ENCODE data around the gene KRT6A. TPM values are rescaled to one million over a fixed set of nuclear protein-coding genes. Genes with fewer than 3 reads are reported as not detected.
"Not testable (repeated sequence)": the region's sequence is repeated elsewhere in the genome, so short reads cannot be mapped to it uniquely, and the experiment has no call there.

KRT6A gene
- polyA plus RNA-seq, 3 donors, result not detected

- H3K27me3 ChIP-seq (ENCODE audit: control insufficient read depth in 2 of 2, insufficient read depth in 2 of 2, low read length in 2 of 2), result no peaks in the 10 kb centered on the region
- no peak overlapping the region for H3K4me3 ChIP-seq (replicated peaks in 1 of 3; ENCODE audit: low read depth in 2 of 3, low read length in 3 of 3)
- no peak for TF ChIP-seq CTCF (IDR thresholded peaks at IDR 0.05)
- Mint-ChIP-seq H3K9me3 (no peaks in the 10 kb centered on the region), H3K27me3 (ENCODE audit: low read depth in 3 of 3) (peaks cover 10 to 18% (median 16%) of the 10 kb centered on the region in 3 donors), H3K4me1 (peaks cover 20% of the 10 kb centered on the region), H3K27ac (no peak overlapping the region), H3K4me3 (peak overlapping the region in 1 of 2 donors; percentile 23), H3K36me3 (no peaks in the 10 kb centered on the region)
- no peaks in the 10 kb centered on the region for H3K79me2 ChIP-seq (ENCODE audit: insufficient read depth, low read length)
- H3K9me3 ChIP-seq (replicated peaks in 1 of 2; ENCODE audit: control insufficient read depth in 1 of 2, insufficient read depth in 1 of 2, low read length in 2 of 2), result no peaks in the 10 kb centered on the region
- intact Hi-C loops (cut with micrococcal nuclease), result no loop called here
- peaks cover 9 to 18% of the 10 kb centered on the region in 2 donors for H3K4me1 ChIP-seq (ENCODE audit: control insufficient read depth in 1 of 2, insufficient read depth in 2 of 2, low read length in 2 of 2)
- H4K20me1 ChIP-seq (ENCODE audit: insufficient read depth, low read length), result no peaks in the 10 kb centered on the region
- H3K27ac ChIP-seq (ENCODE audit: low read depth in 1 of 2, low read length in 2 of 2), result no peak overlapping the region
- DNase-seq, result no peak
- H2AFZ ChIP-seq (ENCODE audit: insufficient read depth, low read depth, low read length, poor library complexity, severe bottlenecking), result no peak overlapping the region
- H3K9ac ChIP-seq (ENCODE audit: insufficient read depth, low read length, poor library complexity, severe bottlenecking), result no peak overlapping the region
- no CpG with 5 or more reads among the region's 4 CpGs for WGBS (ENCODE audit: insufficient coverage)
- no peaks in the 10 kb centered on the region for H3K36me3 ChIP-seq (replicated peaks in 1 of 2; ENCODE audit: control insufficient read depth in 1 of 2, insufficient read depth in 2 of 2, low read length in 2 of 2)
- H3K4me2 ChIP-seq (replicated peaks; ENCODE audit: extremely low read depth, low read length, poor library complexity, severe bottlenecking), result peak overlapping the region; percentile 43
Observed at GRCh38 chr12:52494518-52494917, 1.5 kb upstream of the KRT6A start.

DNA sequence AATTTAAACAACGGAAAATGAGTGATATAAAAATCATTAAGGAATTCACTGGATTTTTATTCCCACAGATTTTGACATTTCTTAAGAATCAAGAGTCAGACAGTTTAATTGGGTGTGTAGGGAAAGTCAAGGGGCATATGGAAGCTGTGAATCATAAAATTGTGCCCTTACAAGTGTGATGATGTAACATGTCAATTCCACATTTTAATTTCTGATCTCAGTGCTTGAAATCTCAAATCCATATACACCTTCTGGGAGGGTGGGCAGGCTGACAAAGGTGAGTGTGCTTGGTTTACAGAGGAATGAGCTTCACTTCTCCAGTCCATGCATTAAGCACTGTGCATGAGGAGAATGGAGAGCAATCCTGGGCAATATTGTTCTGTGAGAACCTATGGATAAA is 1.0 kb upstream of the KRT6A start:
- Mint-ChIP-seq H3K4me1 (peaks cover 20% of the 10 kb centered on the region), H3K4me3 (peak overlapping the region in 1 of 2 donors; percentile 23), H3K27ac (no peak overlapping the region), H3K9me3 (no peaks in the 10 kb centered on the region), H3K27me3 (ENCODE audit: low read depth in 3 of 3) (peaks cover 10 to 18% (median 16%) of the 10 kb centered on the region in 3 donors), H3K36me3 (no peaks in the 10 kb centered on the region)
- H4K20me1 ChIP-seq (ENCODE audit: insufficient read depth, low read length), result no peaks in the 10 kb centered on the region
- intact Hi-C loops (cut with micrococcal nuclease), result no loop called here
- H3K27ac ChIP-seq (ENCODE audit: low read depth in 1 of 2, low read length in 2 of 2), result no peak overlapping the region
- H3K4me2 ChIP-seq (replicated peaks; ENCODE audit: extremely low read depth, low read length, poor library complexity, severe bottlenecking), result no peak overlapping the region
- H3K36me3 ChIP-seq (replicated peaks in 1 of 2; ENCODE audit: control insufficient read depth in 1 of 2, insufficient read depth in 2 of 2, low read length in 2 of 2), result no peaks in the 10 kb centered on the region
- H3K4me1 ChIP-seq (ENCODE audit: control insufficient read depth in 1 of 2, insufficient read depth in 2 of 2, low read length in 2 of 2), result peaks cover 9 to 18% of the 10 kb centered on the region in 2 donors
- H3K9me3 ChIP-seq (replicated peaks in 1 of 2; ENCODE audit: control insufficient read depth in 1 of 2, insufficient read depth in 1 of 2, low read length in 2 of 2), result no peaks in the 10 kb centered on the region
- WGBS (ENCODE audit: insufficient coverage), result no CpG with 5 or more reads among the region's 1 CpG
- H2AFZ ChIP-seq (ENCODE audit: insufficient read depth, low read depth, low read length, poor library complexity, severe bottlenecking), result no peak overlapping the region
- H3K4me3 ChIP-seq (replicated peaks in 1 of 3; ENCODE audit: low read depth in 2 of 3, low read length in 3 of 3), result no peak overlapping the region
- H3K9ac ChIP-seq (ENCODE audit: insufficient read depth, low read length, poor library complexity, severe bottlenecking), result no peak overlapping the region
- DNase-seq, result no peak
- no peaks in the 10 kb centered on the region for H3K27me3 ChIP-seq (ENCODE audit: control insufficient read depth in 2 of 2, insufficient read depth in 2 of 2, low read length in 2 of 2)
- no peaks in the 10 kb centered on the region for H3K79me2 ChIP-seq (ENCODE audit: insufficient read depth, low read length)
- TF ChIP-seq CTCF (IDR thresholded peaks at IDR 0.05), result no peak

DNA sequence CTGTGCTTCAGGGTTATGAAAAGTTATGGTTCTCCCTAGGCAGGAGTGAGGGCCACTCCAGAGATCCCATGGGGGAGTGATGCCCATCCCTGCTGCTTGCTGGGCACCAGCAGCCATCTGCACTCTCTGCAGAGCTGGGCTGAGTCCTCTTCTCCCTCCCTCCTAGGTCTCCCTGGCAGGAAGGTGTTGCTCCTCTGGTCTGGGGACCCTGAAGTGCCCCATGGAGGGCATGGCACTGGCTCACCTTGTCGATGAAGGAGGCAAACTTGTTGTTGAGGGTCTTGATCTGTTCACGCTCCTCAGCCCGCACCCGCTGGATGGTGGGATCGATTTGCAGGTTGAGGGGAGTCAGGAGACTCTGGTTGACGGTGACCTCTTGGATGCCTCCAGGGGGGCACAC is 652 bp downstream of the KRT6A start:
- H3K27ac Mint-ChIP-seq; H4K20me1 ChIP-seq (ENCODE audit: insufficient read depth, low read length); H2AFZ ChIP-seq (ENCODE audit: insufficient read depth, low read depth, low read length, poor library complexity, severe bottlenecking); H3K4me3 Mint-ChIP-seq; H3K4me2 ChIP-seq (replicated peaks; ENCODE audit: extremely low read depth, low read length, poor library complexity, severe bottlenecking); H3K27ac ChIP-seq (ENCODE audit: low read depth in 1 of 2, low read length in 2 of 2); H3K27me3 ChIP-seq (ENCODE audit: control insufficient read depth in 2 of 2, insufficient read depth in 2 of 2, low read length in 2 of 2); H3K36me3 ChIP-seq (replicated peaks in 1 of 2; ENCODE audit: control insufficient read depth in 1 of 2, insufficient read depth in 2 of 2, low read length in 2 of 2); DNase-seq; H3K9me3 ChIP-seq (replicated peaks in 1 of 2; ENCODE audit: control insufficient read depth in 1 of 2, insufficient read depth in 1 of 2, low read length in 2 of 2); H3K4me3 ChIP-seq (replicated peaks in 1 of 3; ENCODE audit: low read depth in 2 of 3, low read length in 3 of 3); H3K9ac ChIP-seq (ENCODE audit: insufficient read depth, low read length, poor library complexity, severe bottlenecking); intact Hi-C loops (cut with micrococcal nuclease); H3K9me3 Mint-ChIP-seq; H3K36me3 Mint-ChIP-seq; H3K79me2 ChIP-seq (ENCODE audit: insufficient read depth, low read length): not testable (repeated sequence)
- 100% methylated on average over 3 of the region's 6 CpGs for WGBS (ENCODE audit: insufficient coverage)
- peaks cover 7 to 15% (median 15%) of the 10 kb centered on the region in 3 donors for H3K27me3 Mint-ChIP-seq (ENCODE audit: low read depth in 3 of 3)
- peaks cover 20% of the 10 kb centered on the region for H3K4me1 Mint-ChIP-seq
- peaks cover 9 to 18% of the 10 kb centered on the region in 2 donors for H3K4me1 ChIP-seq (ENCODE audit: control insufficient read depth in 1 of 2, insufficient read depth in 2 of 2, low read length in 2 of 2)
